Muscle of leg (tissue), 16 donors: ENCODE measurements around the gene TGFBR3. TPM values are rescaled to one million over a fixed set of nuclear protein-coding genes. Genes with fewer than 3 reads are reported as not detected.
A peak's percentile ranks its signal among the peaks of the same experiment; 100 is the strongest.

ENCODE experiments used
- DNase-seq: peaks from one replicate; pipeline ENCODE4 v3.0.0; 2013
- H3K27ac ChIP-seq: one replicate; pipeline ENCODE4 v1.5.1; 2013; ENCODE audit warnings: mild to moderate bottlenecking, low read length, control low read depth
- H3K27me3 ChIP-seq: one replicate; pipeline ENCODE4 v1.6.1; 2013; ENCODE audit warnings: low read length; ENCODE audit not compliant: control insufficient read depth, insufficient read depth
- H3K36me3 ChIP-seq: one replicate; pipeline ENCODE4 v1.6.1; 2013; ENCODE audit warnings: low read length; ENCODE audit not compliant: control insufficient read depth, insufficient read depth
- H3K4me1 ChIP-seq: one replicate; pipeline ENCODE4 v1.6.1; 2013; ENCODE audit warnings: low read length; ENCODE audit not compliant: control insufficient read depth, insufficient read depth
- H3K4me3 ChIP-seq: one replicate; pipeline ENCODE4 v1.5.1; 2013; ENCODE audit warnings: low read length, control low read depth
- H3K9me3 ChIP-seq: replicated peaks from 2 replicates; pipeline ENCODE4 v1.6.1; 2013; ENCODE audit warnings: low read depth, low read length; ENCODE audit not compliant: control insufficient read depth
- WGBS: methylation state at CpG from one replicate; pipeline ENCODE4 v1.1.5; 2013; ENCODE audit warnings: missing lambda C conversion rate; ENCODE audit not compliant: insufficient coverage; 5-methylcytosine and 5-hydroxymethylcytosine counted together
- long read RNA-seq, 11 donors: transcript quantifications; one replicate each; lab custom pipeline, GENCODE V29; 2026
- polyA plus RNA-seq, 8 donors: library from polyadenylated mRNA; unstranded; fragments of 120-200 nt; gene quantifications; one replicate each; pipeline versions ENCODE4 v1.2.1 to v1.2.3, GENCODE V29; 2013; ENCODE audit warnings: inconsistent platforms in 1 of 8, low replicate concordance in 1 of 8; ENCODE audit not compliant: insufficient read length in 8 of 8, insufficient read depth in 1 of 8
- total RNA-seq: library from RNA; stranded (reverse); fragments of 120-200 nt; gene quantifications from one replicate; pipeline ENCODE4 v1.2.4, GENCODE V29; 2013

TGFBR3 gene
- total RNA-seq (45.4 TPM), polyA plus RNA-seq (10 to 100 TPM; 20.5 to 35.0 (median 25.2) TPM)
- long read RNA-seq, donor 1, full-length matches to known transcripts: 2 of 2 reads
- long read RNA-seq, donor 1, partial matches to known transcripts: 0 of 2 reads
- long read RNA-seq, donor 1, other reads (novel, unspliced or antisense): 0 of 2 reads
- long read RNA-seq, donor 2, full-length matches to known transcripts: 2 of 2 reads
- long read RNA-seq, donor 2, partial matches to known transcripts: 0 of 2 reads
- long read RNA-seq, donor 2, other reads (novel, unspliced or antisense): 0 of 2 reads
- long read RNA-seq, donor 3, full-length matches to known transcripts: 2 of 2 reads
- long read RNA-seq, donor 3, partial matches to known transcripts: 0 of 2 reads
- long read RNA-seq, donor 3, other reads (novel, unspliced or antisense): 0 of 2 reads
- long read RNA-seq, donor 4: 0 reads
- long read RNA-seq, donor 5, full-length matches to known transcripts: 5 of 5 reads
- long read RNA-seq, donor 5, partial matches to known transcripts: 0 of 5 reads
- long read RNA-seq, donor 5, other reads (novel, unspliced or antisense): 0 of 5 reads
- long read RNA-seq, donor 6, full-length matches to known transcripts: 2 of 2 reads
- long read RNA-seq, donor 6, partial matches to known transcripts: 0 of 2 reads
- long read RNA-seq, donor 6, other reads (novel, unspliced or antisense): 0 of 2 reads
- long read RNA-seq, donor 7, partial matches to known transcripts: 0 of 1 reads
- long read RNA-seq, donor 7, other reads (novel, unspliced or antisense): 0 of 1 reads
- long read RNA-seq, donor 8, full-length matches to known transcripts: 2 of 2 reads
- long read RNA-seq, donor 8, partial matches to known transcripts: 0 of 2 reads
- long read RNA-seq, donor 8, other reads (novel, unspliced or antisense): 0 of 2 reads
- long read RNA-seq, donor 9: 0 reads
- long read RNA-seq, donor 10, full-length matches to known transcripts: 1 of 6 reads
- long read RNA-seq, donor 10, partial matches to known transcripts: 5 of 6 reads
- long read RNA-seq, donor 10, other reads (novel, unspliced or antisense): 0 of 6 reads
- long read RNA-seq, donor 11, full-length matches to known transcripts: 4 of 4 reads
- long read RNA-seq, donor 11, partial matches to known transcripts: 0 of 4 reads
- long read RNA-seq, donor 11, other reads (novel, unspliced or antisense): 0 of 4 reads

GRCh38 chr1:91885716-91886506 is at the start of gene TGFBR3:
Gene TGFBR3, minus strand, starts transcription at chr1:91886151. Its CDS starts 24,620 bp downstream, at chr1:91861531.
- H3K4me3 ChIP-seq: peak within 1 kb of the TSS; percentile 91
- H3K27ac ChIP-seq: peak within 1 kb of the TSS; percentile 84
- H3K27me3 ChIP-seq: no peaks in the 10 kb centered on the region
- peak; percentile 98 for DNase-seq
- peaks cover 12% of the 10 kb centered on the region for H3K4me1 ChIP-seq
- H3K9me3 ChIP-seq: no peaks in the 10 kb centered on the region
- no peaks in the 10 kb centered on the region for H3K36me3 ChIP-seq
- WGBS: under 1% methylated on average over 67 of the region's 92 CpGs

GRCh38 chr1:91929250-91929649 is 43.3 kb upstream of the TGFBR3 start:
- 8% methylated on average over 1 of the region's 2 CpGs for WGBS
- no peaks in the 10 kb centered on the region for H3K36me3 ChIP-seq
- no peak overlapping the region for H3K4me3 ChIP-seq

GRCh38 chr1:91928026-91928425 is 42.1 kb upstream of the TGFBR3 start:
- WGBS: 71% methylated on average over 2 of the region's 2 CpGs
- DNase-seq: no peak
- Histone ChIP-seq H3K4me3 (no peak overlapping the region), H3K27ac (no peak overlapping the region), H3K9me3 (no peaks in the 10 kb centered on the region), H3K36me3 (no peaks in the 10 kb centered on the region), H3K4me1 (peaks cover 3% of the 10 kb centered on the region), H3K27me3 (no peaks in the 10 kb centered on the region)

More at GRCh38 chr1:91929250-91929649, 43.3 kb upstream of the TGFBR3 start:
- Histone ChIP-seq H3K27ac (no peak overlapping the region), H3K4me1 (peaks cover 3% of the 10 kb centered on the region), H3K27me3 (no peaks in the 10 kb centered on the region), H3K9me3 (no peaks in the 10 kb centered on the region)
- DNase-seq: no peak

GRCh38 chr1:91925644-91926435 is 39.9 kb upstream of the TGFBR3 start:
- H3K27ac ChIP-seq: no peak overlapping the region
- no peaks in the 10 kb centered on the region for H3K9me3 ChIP-seq
- WGBS: 83% methylated on average over 2 of the region's 4 CpGs
- no peaks in the 10 kb centered on the region for H3K27me3 ChIP-seq
- no peak overlapping the region for H3K4me3 ChIP-seq
- no peaks in the 10 kb centered on the region for H3K36me3 ChIP-seq
- peaks cover 3% of the 10 kb centered on the region for H3K4me1 ChIP-seq
- no peak for DNase-seq

- peak; percentile 22 for DNase-seq
- Histone ChIP-seq H3K4me1 (peaks cover under 1% of the 10 kb centered on the region), H3K27ac (no peak overlapping the region), H3K27me3 (no peaks in the 10 kb centered on the region), H3K36me3 (no peaks in the 10 kb centered on the region), H3K4me3 (no peak overlapping the region), H3K9me3 (no peaks in the 10 kb centered on the region)
- WGBS: 46% methylated on average over 2 of the region's 2 CpGs
Measured at GRCh38 chr1:91924146-91924545, 38.2 kb upstream of the TGFBR3 start.

- WGBS: 80% methylated on average over 4 of the region's 8 CpGs
- H3K36me3 ChIP-seq: no peaks in the 10 kb centered on the region
- no peaks in the 10 kb centered on the region for H3K27me3 ChIP-seq
- DNase-seq: no peak
- H3K4me3 ChIP-seq: no peak overlapping the region
- no peaks in the 10 kb centered on the region for H3K4me1 ChIP-seq
- H3K9me3 ChIP-seq: no peaks in the 10 kb centered on the region
- no peak overlapping the region for H3K27ac ChIP-seq
Measured at GRCh38 chr1:91919962-91920361, 34.0 kb upstream of the TGFBR3 start.

- Histone ChIP-seq H3K4me3 (no peak overlapping the region), H3K27me3 (no peaks in the 10 kb centered on the region), H3K36me3 (no peaks in the 10 kb centered on the region), H3K9me3 (no peaks in the 10 kb centered on the region), H3K27ac (no peak overlapping the region), H3K4me1 (no peaks in the 10 kb centered on the region)
- DNase-seq: no peak
- WGBS: 71% methylated on average over 1 of the region's 5 CpGs
Measured at GRCh38 chr1:91916811-91917460, 31.0 kb upstream of the TGFBR3 start.

- Histone ChIP-seq H3K9me3 (no peaks in the 10 kb centered on the region), H3K27me3 (no peaks in the 10 kb centered on the region), H3K4me3 (no peak overlapping the region), H3K27ac (no peak overlapping the region), H3K36me3 (no peaks in the 10 kb centered on the region), H3K4me1 (no peaks in the 10 kb centered on the region)
- WGBS: no CpG with 5 or more reads among the region's 4 CpGs
- DNase-seq: no peak
Measured at GRCh38 chr1:91916046-91916445, 30.1 kb upstream of the TGFBR3 start.
